Vagina (tissue), 2 donors: ENCODE measurements around the gene ANKRD10.

Experiments
- POLR2A ChIP-seq, 2 donors: fragments of 450-650 bp; IDR thresholded peaks; one replicate each; pipeline ENCODE4 v1.6.1; 2017; ENCODE audit warnings: antibody characterized with exemption in 2 of 2, mild to moderate bottlenecking in 2 of 2, moderate library complexity in 2 of 2
- POLR2AphosphoS5 ChIP-seq, 2 donors: sonication (generic); formaldehyde crosslinking; IDR thresholded peaks; one replicate each; pipeline ENCODE4 v1.9.0; 2017; ENCODE audit warnings: antibody characterized with exemption in 2 of 2, mild to moderate bottlenecking in 2 of 2, low read depth in 1 of 2; ENCODE audit not compliant: insufficient read depth in 1 of 2
- TF ChIP-seq, protein P1 (sequence below), 3 experiments: fragments of 450-650 bp in 2 of 3; fragments of 200-600 bp in 1 of 3; sonication (generic) in 1 of 3; IDR thresholded peaks; one replicate each; pipeline ENCODE4 v1.5.1; 2017 to 2019; ENCODE audit warnings: antibody characterized with exemption in 3 of 3, mild to moderate bottlenecking in 2 of 3, moderate library complexity in 2 of 3

DNA sequence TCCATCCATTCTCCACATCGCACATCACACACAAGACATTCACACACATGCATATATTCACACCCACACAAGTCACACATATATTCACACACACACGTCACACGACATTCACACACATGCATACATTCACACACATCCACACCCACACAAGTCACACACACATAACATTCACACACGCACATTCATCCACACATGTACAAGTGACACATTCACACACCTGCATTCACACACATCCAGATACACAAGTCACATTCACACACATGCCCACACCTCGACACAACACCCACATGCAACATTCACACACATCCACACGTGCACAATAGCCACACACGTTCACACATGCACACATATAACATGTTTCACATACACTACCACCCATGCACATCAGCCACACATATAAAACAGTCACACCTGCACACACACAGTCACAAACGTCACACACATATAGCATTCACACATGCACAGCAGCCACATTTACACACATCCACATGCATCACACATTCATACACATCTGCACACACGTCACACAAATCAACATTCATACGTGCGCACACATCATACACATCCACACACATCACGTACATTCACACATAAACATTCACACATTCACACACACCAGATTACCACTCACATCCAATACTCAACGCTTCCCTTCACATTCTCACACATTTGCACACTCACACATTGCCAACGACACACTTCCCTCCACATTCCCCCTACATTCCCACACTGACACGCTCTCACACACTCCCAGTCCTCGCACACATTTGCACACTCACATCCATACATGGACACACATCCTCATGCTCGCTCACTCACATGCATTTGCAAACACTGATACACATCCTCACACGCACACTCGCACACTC lies 41.0 kb downstream of the ANKRD10 start:
- no peak for TF ChIP-seq POLR2A (IDR thresholded peaks at IDR 0.05)
- TF ChIP-seq, protein P1, sequence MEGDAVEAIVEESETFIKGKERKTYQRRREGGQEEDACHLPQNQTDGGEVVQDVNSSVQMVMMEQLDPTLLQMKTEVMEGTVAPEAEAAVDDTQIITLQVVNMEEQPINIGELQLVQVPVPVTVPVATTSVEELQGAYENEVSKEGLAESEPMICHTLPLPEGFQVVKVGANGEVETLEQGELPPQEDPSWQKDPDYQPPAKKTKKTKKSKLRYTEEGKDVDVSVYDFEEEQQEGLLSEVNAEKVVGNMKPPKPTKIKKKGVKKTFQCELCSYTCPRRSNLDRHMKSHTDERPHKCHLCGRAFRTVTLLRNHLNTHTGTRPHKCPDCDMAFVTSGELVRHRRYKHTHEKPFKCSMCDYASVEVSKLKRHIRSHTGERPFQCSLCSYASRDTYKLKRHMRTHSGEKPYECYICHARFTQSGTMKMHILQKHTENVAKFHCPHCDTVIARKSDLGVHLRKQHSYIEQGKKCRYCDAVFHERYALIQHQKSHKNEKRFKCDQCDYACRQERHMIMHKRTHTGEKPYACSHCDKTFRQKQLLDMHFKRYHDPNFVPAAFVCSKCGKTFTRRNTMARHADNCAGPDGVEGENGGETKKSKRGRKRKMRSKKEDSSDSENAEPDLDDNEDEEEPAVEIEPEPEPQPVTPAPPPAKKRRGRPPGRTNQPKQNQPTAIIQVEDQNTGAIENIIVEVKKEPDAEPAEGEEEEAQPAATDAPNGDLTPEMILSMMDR (IDR thresholded peaks at IDR 0.05), result no peak
- TF ChIP-seq POLR2AphosphoS5 (IDR thresholded peaks at IDR 0.05; ENCODE audit: insufficient read depth in 1 of 2, low read depth in 1 of 2), result no peak
